Measurements from ENCODE around the gene NFU1. TPM values are rescaled to one million over a fixed set of nuclear protein-coding genes. Genes with fewer than 3 reads are reported as not detected.
"Not testable (repeated sequence)": the region's sequence is repeated elsewhere in the genome, so short reads cannot be mapped to it uniquely, and the experiment has no call there.

The NFU1 gene
- total and polyA plus RNA-seq, 5 donors, result 50.1 to 62.5 (median 53.0) TPM

DNA sequence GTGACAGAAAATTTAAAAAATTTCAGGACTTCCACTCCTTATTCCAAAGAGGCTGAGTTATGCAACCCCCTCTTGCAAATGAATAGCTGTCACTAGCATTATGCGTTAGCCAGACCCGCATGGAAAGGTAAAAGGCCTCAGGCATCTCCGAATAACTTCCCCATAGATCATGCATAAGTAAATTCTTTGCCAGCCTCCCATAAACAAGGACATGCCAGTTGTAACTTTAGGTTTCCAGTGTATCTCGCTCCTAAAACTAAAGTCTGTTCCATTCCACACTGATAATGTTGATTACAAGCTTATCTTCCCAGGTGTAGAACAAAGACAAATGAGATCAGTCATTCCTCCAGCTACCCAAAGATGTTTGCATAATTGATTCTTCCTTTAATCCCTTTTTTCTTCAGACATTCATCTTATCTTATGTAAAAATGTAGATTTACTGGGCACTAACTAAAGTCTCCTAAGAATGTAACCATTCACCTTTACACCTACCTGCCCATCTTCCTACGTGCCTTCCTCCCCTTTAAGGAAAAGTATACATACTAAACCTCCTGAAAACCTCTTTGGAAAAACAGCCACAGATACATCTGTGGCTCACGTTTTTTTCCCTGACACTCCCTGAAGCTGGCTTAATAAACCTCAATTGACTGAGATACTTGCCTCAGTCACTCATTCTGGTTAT is 13.6 kb upstream of the NFU1 start:
- ATAC-seq (no peak), DNase-seq (no peak)
- Histone ChIP-seq H3K9me3 (ENCODE audit: control insufficient read depth, low read length) (no peaks in the 10 kb centered on the region), H3K4me1 (ENCODE audit: control insufficient read depth, insufficient read depth, low read length) (no peaks in the 10 kb centered on the region), H3K4me3 (ENCODE audit: low read length) (no peak overlapping the region), H3K27ac (ENCODE audit: low read length) (no peak overlapping the region), H3K27me3 (ENCODE audit: control insufficient read depth, insufficient read depth) (no peaks in the 10 kb centered on the region)
- 78% methylated on average over 6 of the region's 6 CpGs for WGBS
- intact Hi-C loops (cut with DNase I), result no loop called here

DNA sequence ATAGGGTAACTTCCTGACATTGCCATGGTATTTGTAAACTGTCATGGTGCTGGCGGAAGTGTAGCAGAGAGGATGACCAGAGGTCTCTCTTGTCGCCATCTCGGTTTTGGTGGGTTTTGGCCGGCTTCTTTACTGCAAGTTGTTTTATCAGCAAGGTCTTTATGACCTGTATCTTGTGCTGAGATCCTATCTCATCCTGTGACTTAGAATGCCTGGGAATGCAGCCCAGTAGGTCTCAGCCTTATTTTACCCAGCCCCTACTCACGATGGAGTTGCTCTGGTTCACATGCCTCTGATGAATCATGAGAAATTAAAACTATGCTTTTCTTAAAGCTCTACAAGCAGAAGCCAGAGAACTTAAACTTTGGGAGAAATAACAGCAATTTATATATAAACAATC is 12.7 kb upstream of the NFU1 start:
- ATAC-seq, result no peak
- intact Hi-C loops (cut with DNase I), result no loop called here
- Histone ChIP-seq H3K9me3 (ENCODE audit: control insufficient read depth, low read length) (no peaks in the 10 kb centered on the region), H3K4me3 (ENCODE audit: low read length) (no peak overlapping the region), H3K4me1 (ENCODE audit: control insufficient read depth, insufficient read depth, low read length) (no peaks in the 10 kb centered on the region), H3K27ac (ENCODE audit: low read length) (no peak overlapping the region), H3K27me3 (ENCODE audit: control insufficient read depth, insufficient read depth) (no peaks in the 10 kb centered on the region)
- DNase-seq, result no peak
- WGBS, result 68% methylated on average over 5 of the region's 5 CpGs

DNA sequence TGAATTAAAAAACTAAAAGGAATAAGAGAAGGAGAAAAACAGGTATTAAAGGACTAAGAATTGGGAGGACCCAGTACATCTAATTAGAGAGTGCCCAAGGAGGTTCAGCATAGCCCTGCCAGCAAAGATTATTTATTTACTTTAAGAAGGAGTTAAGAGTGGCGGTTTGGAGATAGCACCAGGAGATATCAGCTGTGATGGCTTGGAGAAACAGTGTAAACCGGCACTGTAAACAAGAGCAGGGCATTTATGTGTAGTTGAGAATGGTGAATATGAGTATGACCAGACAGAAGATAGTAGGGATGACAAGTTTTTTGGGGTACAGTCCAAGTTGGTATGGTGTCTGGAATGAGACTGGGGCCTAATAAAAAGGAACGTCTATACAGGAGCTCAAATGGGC is 6.4 kb upstream of the NFU1 start:
- ATAC-seq; H3K4me1 ChIP-seq (ENCODE audit: control insufficient read depth, insufficient read depth, low read length); H3K27me3 ChIP-seq (ENCODE audit: control insufficient read depth, insufficient read depth); DNase-seq; H3K27ac ChIP-seq (ENCODE audit: low read length); intact Hi-C loops (cut with DNase I); H3K4me3 ChIP-seq (ENCODE audit: low read length); H3K9me3 ChIP-seq (ENCODE audit: control insufficient read depth, low read length): not testable (repeated sequence)
- 86% methylated on average over 3 of the region's 3 CpGs for WGBS

DNA sequence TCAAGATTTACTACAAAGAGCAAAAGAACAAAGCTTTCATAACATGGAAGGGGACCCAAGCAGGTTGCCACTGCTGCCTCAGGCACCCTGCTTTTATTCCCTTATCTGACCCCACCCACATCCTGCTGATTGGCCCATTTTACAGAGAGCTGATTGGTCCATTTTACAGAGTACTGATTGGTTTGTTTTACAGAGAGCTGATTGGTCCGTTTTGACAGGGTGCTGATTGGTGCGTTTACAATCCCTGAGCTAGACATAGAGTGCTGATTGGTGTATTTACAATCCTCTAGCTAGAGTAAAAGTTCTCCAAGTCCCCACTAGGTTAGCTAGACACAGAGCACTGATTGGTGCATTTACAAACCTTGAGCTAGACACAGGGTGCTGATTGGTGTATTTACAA is 2.3 kb upstream of the NFU1 start:
- 100% methylated on average over 2 of the region's 2 CpGs for WGBS
- intact Hi-C loops (cut with DNase I), result not testable (repeated sequence)

GRCh38 chr2:69438580-69438979 is 1.3 kb upstream of the NFU1 start:
- Histone ChIP-seq H3K9me3 (ENCODE audit: control insufficient read depth, low read length) (no peaks in the 10 kb centered on the region), H3K4me3 (ENCODE audit: low read length) (no peak overlapping the region), H3K27me3 (ENCODE audit: control insufficient read depth, insufficient read depth) (no peaks in the 10 kb centered on the region), H3K27ac (ENCODE audit: low read length) (peak overlapping the region; percentile 97), H3K4me1 (ENCODE audit: control insufficient read depth, insufficient read depth, low read length) (no peaks in the 10 kb centered on the region)
- ATAC-seq (no peak), DNase-seq (no peak)
- intact Hi-C loops (cut with DNase I), result no loop called here
- 98% methylated on average over 6 of the region's 6 CpGs for WGBS

More for the DNA sequence above, 2.3 kb upstream of the NFU1 start:
- DNase-seq; H3K9me3 ChIP-seq (ENCODE audit: control insufficient read depth, low read length); ATAC-seq; H3K4me3 ChIP-seq (ENCODE audit: low read length); H3K27ac ChIP-seq (ENCODE audit: low read length); H3K4me1 ChIP-seq (ENCODE audit: control insufficient read depth, insufficient read depth, low read length); H3K27me3 ChIP-seq (ENCODE audit: control insufficient read depth, insufficient read depth): not testable (repeated sequence)

DNA sequence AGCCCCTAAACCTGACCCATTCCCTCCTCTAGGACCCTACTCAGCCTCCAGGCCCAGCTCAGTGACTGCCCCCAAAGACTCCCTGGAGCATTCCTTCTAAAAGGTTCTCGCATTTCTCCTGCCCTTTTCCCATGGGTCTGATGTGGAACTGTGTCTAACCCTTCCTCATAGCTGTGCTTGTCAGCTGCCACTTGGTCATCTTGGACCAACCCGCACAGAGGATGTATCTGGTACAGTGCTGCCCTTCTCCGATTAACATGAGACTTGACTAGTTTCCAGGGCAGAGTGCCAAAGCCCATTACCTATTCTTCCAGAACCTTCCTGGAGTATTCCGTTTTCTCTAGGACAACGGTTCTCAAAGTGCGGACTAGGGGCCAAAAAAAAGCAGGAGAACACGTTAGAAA is 518 bp upstream of the NFU1 start:
- 42% methylated on average over 7 of the region's 7 CpGs for WGBS
- Histone ChIP-seq H3K27ac (ENCODE audit: low read length) (peak overlapping the region; percentile 97), H3K9me3 (ENCODE audit: control insufficient read depth, low read length) (no peaks in the 10 kb centered on the region), H3K27me3 (ENCODE audit: control insufficient read depth, insufficient read depth) (no peaks in the 10 kb centered on the region), H3K4me3 (ENCODE audit: low read length) (peak overlapping the region; percentile 66), H3K4me1 (ENCODE audit: control insufficient read depth, insufficient read depth, low read length) (no peaks in the 10 kb centered on the region)
- DNase-seq (no peak), ATAC-seq (peak; percentile 61 to 66)
- intact Hi-C loops (cut with DNase I), result no loop called here

DNA sequence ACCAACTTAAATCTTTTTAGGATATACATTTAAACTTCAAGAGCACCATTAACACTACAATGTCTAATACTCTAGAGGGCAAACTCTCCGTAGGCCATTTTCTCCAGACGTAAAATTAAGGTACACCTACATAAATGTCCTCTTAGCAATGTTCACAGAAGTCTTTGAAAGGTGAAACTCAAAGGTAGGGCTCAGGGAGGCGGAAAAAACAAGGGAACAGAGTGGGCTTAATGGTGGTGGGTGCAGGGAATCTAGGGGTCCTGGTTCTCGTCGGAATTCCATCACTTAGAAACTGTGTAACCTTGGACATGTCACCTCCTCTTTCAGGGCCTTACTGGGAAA is 668 bp downstream of the NFU1 start:
- DNase-seq, result no peak
- Histone ChIP-seq H3K4me3 (ENCODE audit: low read length) (peak overlapping the region; percentile 66), H3K27me3 (ENCODE audit: control insufficient read depth, insufficient read depth) (no peaks in the 10 kb centered on the region), H3K4me1 (ENCODE audit: control insufficient read depth, insufficient read depth, low read length) (no peaks in the 10 kb centered on the region), H3K9me3 (ENCODE audit: control insufficient read depth, low read length) (no peaks in the 10 kb centered on the region), H3K27ac (ENCODE audit: low read length) (peak overlapping the region; percentile 97)
- 17% methylated on average over 5 of the region's 5 CpGs for WGBS
- intact Hi-C loops (cut with DNase I), result no loop called here
- ATAC-seq, result no peak

DNA sequence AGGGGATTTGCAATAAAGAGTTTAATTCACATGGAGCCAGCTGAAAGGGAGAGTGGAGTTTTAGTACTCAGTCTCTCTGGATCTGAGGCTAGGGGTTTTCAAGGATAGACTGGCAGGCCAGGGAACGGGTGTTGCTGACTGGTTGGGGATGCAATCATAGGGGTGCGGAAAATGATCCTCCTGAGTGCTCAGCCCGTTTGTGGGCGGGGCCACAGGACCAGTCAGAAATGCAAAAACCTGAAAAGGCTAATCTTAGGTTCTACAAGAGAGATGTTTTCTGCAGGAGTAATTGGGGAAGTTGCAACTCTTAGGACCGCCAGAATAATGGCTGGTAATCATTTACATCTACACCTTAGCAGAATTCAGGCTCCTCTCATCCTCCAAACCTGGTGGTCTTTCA is 2.5 kb downstream of the NFU1 start:
- intact Hi-C loops (cut with DNase I), result no loop called here
- no peaks in the 10 kb centered on the region for H3K4me1 ChIP-seq (ENCODE audit: control insufficient read depth, insufficient read depth, low read length)
- no peak for ATAC-seq
- H3K4me3 ChIP-seq (ENCODE audit: low read length), result no peak overlapping the region
- 84% methylated on average over 5 of the region's 5 CpGs for WGBS
- H3K27me3 ChIP-seq (ENCODE audit: control insufficient read depth, insufficient read depth), result no peaks in the 10 kb centered on the region
- H3K9me3 ChIP-seq (ENCODE audit: control insufficient read depth, low read length), result no peaks in the 10 kb centered on the region
- DNase-seq, result peak in 1 of 3 donors; percentile 47
- H3K27ac ChIP-seq (ENCODE audit: low read length), result no peak overlapping the region

DNA sequence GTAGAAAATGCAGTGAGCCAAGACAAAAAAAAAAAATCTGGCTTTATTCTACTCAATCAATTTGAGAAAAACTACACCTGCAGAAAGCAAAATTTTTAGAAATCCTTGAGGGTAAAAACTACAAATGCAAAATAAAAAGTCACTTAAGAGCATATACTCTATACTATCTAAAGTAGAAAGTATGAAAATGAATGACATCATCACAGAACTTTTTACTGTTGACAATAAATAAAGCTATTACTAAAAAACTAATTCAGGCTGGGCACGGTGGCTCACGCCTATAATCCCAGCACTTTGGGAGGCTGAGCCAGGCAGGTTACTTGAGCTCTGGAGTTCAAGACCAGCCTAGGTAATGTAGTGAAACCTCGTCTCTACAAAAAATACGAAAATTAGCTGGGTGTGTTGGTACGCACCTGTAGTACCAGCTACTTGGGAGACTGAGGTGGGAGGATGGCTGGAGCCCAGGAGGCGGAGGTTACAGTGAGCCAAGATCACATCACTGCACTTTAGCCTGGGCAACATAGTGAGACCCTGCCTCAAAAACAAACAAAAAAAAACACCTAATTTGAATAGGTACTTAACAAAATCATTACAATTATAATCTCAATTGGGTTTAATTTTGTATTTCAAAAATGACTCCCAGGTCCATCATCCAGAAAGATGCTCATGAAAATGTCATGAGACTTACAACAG is 7.6 kb downstream of the NFU1 start:
- no peak for ATAC-seq
- WGBS, result 93% methylated on average over 6 of the region's 6 CpGs
- H3K27ac ChIP-seq (ENCODE audit: low read length), result no peak overlapping the region

GRCh38 chr2:69428981-69429380 is 8.3 kb downstream of the NFU1 start:
- intact Hi-C loops (cut with DNase I), result no loop called here
- no peaks in the 10 kb centered on the region for H3K27me3 ChIP-seq (ENCODE audit: control insufficient read depth, insufficient read depth)
- WGBS, result 86% methylated on average over 2 of the region's 2 CpGs
- no peaks in the 10 kb centered on the region for H3K9me3 ChIP-seq (ENCODE audit: control insufficient read depth, low read length)
- ATAC-seq (no peak), DNase-seq (no peak)
- no peaks in the 10 kb centered on the region for H3K4me1 ChIP-seq (ENCODE audit: control insufficient read depth, insufficient read depth, low read length)
- H3K4me3 ChIP-seq (ENCODE audit: low read length), result no peak overlapping the region
- H3K27ac ChIP-seq (ENCODE audit: low read length), result no peak overlapping the region

More for the DNA sequence above, 7.6 kb downstream of the NFU1 start:
- H3K4me3 ChIP-seq (ENCODE audit: low read length), result no peak overlapping the region
- H3K4me1 ChIP-seq (ENCODE audit: control insufficient read depth, insufficient read depth, low read length), result no peaks in the 10 kb centered on the region
- DNase-seq, result no peak
- H3K27me3 ChIP-seq (ENCODE audit: control insufficient read depth, insufficient read depth), result no peaks in the 10 kb centered on the region
- no peaks in the 10 kb centered on the region for H3K9me3 ChIP-seq (ENCODE audit: control insufficient read depth, low read length)
- intact Hi-C loops (cut with DNase I), result no loop called here

- no peaks in the 10 kb centered on the region for H3K27me3 ChIP-seq (ENCODE audit: control insufficient read depth, insufficient read depth)
- no peak for ATAC-seq
- no peaks in the 10 kb centered on the region for H3K9me3 ChIP-seq (ENCODE audit: control insufficient read depth, low read length)
- no peak overlapping the region for H3K4me3 ChIP-seq (ENCODE audit: low read length)
- intact Hi-C loops (cut with DNase I), result no loop called here
- no peaks in the 10 kb centered on the region for H3K4me1 ChIP-seq (ENCODE audit: control insufficient read depth, insufficient read depth, low read length)
- H3K27ac ChIP-seq (ENCODE audit: low read length), result no peak overlapping the region
- no peak for DNase-seq
- 94% methylated on average over 2 of the region's 2 CpGs for WGBS
These were observed 12.8 kb downstream of the NFU1 start for GRCh38 chr2:69424419-69424818.
